ENCODE measurements around the gene ARRB1. TPM values are rescaled to one million over a fixed set of nuclear protein-coding genes. Genes with fewer than 3 reads are reported as not detected.
"Not testable (repeated sequence)": the region's sequence is repeated elsewhere in the genome, so short reads cannot be mapped to it uniquely, and the experiment has no call there.

ARRB1 gene
- total RNA-seq, 1 experiment from 2014 or later: 34.9 TPM

DNA sequence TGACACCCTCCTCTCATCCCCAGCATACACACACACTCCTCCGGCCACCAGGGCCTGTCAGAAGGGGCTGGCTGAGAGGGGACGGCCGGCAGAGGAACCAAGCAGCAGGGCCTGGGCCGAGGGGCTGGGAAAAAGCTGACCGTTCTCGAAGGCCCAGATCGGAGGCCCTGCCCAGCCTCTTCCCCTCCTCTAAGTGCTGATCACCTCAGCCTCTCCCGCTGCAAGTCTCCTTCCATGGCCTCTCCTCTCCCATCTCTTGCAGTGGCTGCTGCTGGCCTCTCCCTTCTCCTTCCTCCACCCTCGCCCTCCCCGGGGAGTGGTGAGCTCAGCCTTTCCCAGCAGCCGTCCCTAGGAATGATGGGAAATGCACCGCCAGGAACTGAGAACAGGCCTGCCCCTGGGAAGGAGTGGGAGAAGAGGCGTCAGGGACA, 39.6 kb downstream of the ARRB1 start:
- no peak for DNase-seq (ENCODE audit: low read depth)

DNA sequence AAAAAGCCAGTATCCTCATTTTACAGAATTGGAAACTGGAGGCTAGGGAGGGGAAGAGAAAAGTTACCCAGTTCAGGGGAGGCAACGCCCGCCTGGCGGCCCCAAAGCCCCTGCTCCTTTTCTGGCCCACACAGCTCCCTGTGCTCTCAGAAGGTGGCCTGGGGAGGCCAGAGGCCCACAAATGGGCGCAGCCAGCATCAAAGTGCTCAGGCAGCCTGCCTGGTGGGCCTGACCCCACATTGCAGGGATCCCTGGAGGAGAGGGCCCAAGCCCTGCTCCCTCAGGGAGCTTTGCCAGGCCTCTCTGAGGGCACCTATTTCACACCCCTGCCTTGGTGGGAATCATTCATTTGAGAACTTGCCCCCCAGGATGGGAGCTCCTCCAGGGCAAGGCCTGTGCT, 42.5 kb downstream of the ARRB1 start:
- in situ Hi-C loops (cut with HindIII; ENCODE audit: low pct_unique_long_range_greater_than_20kb, low sequenced_read_pairs): no loop called here
- DNase-seq (ENCODE audit: low read depth): no peak

More for the DNA sequence above, 39.6 kb downstream of the ARRB1 start:
- in situ Hi-C loops (cut with HindIII; ENCODE audit: low pct_unique_long_range_greater_than_20kb, low sequenced_read_pairs): no loop called here

DNA sequence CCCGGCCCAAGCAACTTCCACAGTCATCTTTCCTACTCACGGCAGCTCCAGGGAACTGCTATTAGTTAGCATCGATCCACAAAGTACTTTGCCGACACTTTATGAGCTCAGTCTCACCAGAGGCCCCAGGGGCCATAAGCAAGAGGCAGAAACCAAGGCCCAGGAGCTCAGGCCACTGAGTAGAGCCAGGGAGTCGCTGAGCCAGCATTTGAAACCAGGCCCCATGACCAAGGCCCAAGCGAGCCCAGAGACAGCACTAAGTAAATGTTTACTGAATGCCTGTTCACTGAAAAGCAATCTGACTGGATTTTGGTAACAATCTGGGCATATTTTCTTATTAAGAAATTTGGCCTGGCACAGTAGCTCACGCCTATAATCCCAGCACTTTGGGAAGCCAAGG, 43.3 kb downstream of the ARRB1 start:
- no peak for DNase-seq (ENCODE audit: low read depth)
- in situ Hi-C loops (cut with HindIII; ENCODE audit: low pct_unique_long_range_greater_than_20kb, low sequenced_read_pairs): no loop called here

DNA sequence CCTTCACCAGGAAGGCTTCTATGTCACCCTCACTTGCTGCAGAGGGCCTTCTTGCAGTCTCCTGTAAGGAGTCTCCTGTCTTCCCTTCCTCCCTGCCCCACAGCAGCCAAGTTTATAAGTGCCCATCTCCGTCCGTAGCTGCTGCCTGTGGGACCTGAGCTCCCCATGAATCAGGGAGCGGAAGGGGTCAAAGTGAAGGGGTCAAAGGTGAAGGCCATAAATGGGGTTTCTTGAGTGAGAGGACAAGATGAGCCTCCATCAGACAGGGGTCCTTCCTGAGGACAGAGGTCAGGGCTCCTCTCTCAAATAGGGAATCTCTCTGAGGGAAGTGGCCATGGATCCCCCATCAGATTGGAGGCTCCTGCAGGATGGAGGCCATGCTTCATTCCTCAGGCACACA, 44.4 kb downstream of the ARRB1 start:
- in situ Hi-C loops (cut with HindIII; ENCODE audit: low pct_unique_long_range_greater_than_20kb, low sequenced_read_pairs): no loop called here
- DNase-seq (ENCODE audit: low read depth): no peak

DNA sequence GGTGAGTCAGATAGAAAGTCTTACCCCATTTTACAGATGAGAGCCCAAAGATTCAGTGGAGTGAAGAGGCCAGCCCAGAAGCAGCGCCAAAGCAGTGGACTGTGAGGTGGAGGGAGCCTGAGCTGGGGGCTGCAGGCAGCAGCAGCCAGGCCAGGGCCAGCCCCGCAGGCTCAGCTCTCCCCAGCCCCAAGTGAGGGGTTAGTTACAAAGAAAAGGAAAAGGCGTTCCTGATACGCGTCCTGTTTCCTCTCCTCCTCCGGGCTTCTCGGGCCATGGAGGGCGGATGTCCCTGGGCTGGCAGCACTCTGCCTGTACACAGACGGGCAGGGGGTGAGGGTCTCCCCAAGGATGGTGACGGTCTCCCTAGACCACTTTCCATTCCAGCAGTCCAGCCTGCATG, 44.9 kb downstream of the ARRB1 start:
- no peak for DNase-seq (ENCODE audit: low read depth)
- in situ Hi-C loops (cut with HindIII; ENCODE audit: low pct_unique_long_range_greater_than_20kb, low sequenced_read_pairs): no loop called here

- no peak for DNase-seq (ENCODE audit: low read depth)
- in situ Hi-C loops (cut with HindIII; ENCODE audit: low pct_unique_long_range_greater_than_20kb, low sequenced_read_pairs): no loop called here
These were observed 45.5 kb downstream of the ARRB1 start for GRCh38 chr11:75305993-75306392.

DNA sequence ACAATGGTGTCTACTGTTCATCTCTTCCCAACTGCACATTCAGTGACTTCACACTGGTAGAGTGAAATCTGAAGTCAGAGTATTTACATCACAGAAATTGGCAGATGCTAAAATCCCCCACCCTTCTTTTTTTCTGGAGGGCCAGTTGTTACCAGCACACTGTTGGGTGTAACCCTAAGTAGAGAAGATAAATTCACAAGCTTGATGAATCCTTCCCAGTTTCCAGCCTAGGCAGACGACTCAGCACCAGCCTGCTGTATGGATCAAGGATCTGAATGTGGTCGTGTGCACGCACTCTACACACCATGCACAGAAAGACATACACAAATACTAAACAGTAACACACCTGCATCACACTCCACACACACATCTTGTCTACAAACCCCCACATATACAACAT, 46.0 kb downstream of the ARRB1 start:
- no peak for DNase-seq (ENCODE audit: low read depth)
- in situ Hi-C loops (cut with HindIII; ENCODE audit: low pct_unique_long_range_greater_than_20kb, low sequenced_read_pairs): no loop called here

DNA sequence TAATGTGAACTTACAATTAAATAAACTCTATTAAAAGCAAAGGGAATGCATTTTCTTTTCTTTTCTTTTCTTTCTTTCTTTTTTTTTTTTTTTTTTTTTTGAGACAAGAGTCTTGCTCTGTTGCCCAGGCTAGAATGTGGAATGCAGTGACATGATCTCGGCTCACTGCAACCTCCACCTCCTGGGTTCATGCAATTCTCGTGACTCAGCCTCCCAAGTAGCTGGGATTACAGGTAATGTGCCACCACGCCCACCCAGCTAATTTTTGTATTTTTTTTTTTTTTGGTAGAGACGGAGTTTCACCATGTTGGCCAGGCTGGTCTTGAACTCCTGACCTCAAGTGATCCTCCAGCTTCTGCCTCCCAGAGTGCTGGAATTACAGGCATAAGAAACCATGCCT, 46.5 kb downstream of the ARRB1 start:
- DNase-seq (ENCODE audit: low read depth); in situ Hi-C loops (cut with HindIII; ENCODE audit: low pct_unique_long_range_greater_than_20kb, low sequenced_read_pairs): not testable (repeated sequence)

- in situ Hi-C loops (cut with HindIII; ENCODE audit: low pct_unique_long_range_greater_than_20kb, low sequenced_read_pairs): no loop called here
- no peak for DNase-seq (ENCODE audit: low read depth)
These were observed 47.8 kb downstream of the ARRB1 start for GRCh38 chr11:75303544-75304224.

GRCh38 chr11:75302371-75302770, 49.1 kb downstream of the ARRB1 start:
- in situ Hi-C loops (cut with HindIII; ENCODE audit: low pct_unique_long_range_greater_than_20kb, low sequenced_read_pairs): no loop called here
- no peak for DNase-seq (ENCODE audit: low read depth)

DNA sequence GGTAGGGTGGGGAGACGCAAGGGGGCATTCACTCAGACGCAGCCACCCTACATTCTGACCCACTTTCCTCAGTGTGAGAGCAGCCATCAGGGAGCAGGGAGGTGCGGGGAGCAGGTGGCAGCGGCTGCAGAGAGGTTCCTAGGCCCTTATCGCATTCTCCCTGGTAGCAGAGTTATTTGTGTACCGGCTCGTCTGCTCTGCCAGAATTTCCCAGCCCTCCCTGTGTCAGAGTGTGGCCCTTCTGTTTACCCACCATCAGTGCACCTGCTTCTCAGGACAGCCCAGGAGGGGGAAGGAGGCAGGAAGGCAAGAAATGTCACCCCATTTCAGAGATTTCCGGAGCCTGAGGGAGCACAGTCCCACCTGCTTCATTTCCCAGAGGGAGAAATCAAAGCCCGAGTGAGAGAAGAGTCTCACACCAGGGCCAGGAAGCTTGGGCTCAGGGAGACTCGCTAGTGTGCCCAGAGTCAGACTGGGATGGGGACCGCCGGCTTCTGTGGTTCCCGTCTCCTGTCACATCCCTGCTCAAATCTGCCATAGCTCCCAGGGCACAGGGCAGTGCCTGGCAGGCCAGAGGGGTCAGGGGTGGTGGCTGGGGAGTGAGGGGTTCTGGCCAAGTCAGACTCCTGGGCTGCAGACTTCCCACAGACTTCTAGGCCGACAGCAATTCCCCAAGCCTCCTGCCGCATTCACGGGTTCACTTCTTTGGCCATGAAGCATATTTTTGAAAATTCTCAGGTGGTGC, 49.7 kb downstream of the ARRB1 start:
- DNase-seq (ENCODE audit: low read depth): no peak
- in situ Hi-C loops (cut with HindIII; ENCODE audit: low pct_unique_long_range_greater_than_20kb, low sequenced_read_pairs): no loop called here

GRCh38 chr11:75301131-75301530, 50.3 kb downstream of the ARRB1 start:
- in situ Hi-C loops (cut with HindIII; ENCODE audit: low pct_unique_long_range_greater_than_20kb, low sequenced_read_pairs): no loop called here

DNA sequence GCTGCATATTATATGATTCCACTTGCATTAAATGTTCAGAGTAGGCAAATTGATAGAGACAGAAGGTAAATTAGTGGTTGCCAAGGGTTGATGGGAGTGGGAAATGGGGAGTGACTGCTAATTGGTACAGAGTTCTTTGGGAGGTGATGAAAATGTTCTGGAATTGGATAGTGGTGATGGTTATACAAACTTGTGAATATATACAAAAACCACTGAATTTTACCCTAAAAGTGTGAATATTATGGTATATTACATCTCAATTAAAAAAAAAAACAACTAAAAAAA, 52.5 kb downstream of the ARRB1 start:
- in situ Hi-C loops (cut with HindIII; ENCODE audit: low pct_unique_long_range_greater_than_20kb, low sequenced_read_pairs): no loop called here

More at GRCh38 chr11:75301131-75301530, 50.3 kb downstream of the ARRB1 start:
- no peak for DNase-seq (ENCODE audit: low read depth)

DNA sequence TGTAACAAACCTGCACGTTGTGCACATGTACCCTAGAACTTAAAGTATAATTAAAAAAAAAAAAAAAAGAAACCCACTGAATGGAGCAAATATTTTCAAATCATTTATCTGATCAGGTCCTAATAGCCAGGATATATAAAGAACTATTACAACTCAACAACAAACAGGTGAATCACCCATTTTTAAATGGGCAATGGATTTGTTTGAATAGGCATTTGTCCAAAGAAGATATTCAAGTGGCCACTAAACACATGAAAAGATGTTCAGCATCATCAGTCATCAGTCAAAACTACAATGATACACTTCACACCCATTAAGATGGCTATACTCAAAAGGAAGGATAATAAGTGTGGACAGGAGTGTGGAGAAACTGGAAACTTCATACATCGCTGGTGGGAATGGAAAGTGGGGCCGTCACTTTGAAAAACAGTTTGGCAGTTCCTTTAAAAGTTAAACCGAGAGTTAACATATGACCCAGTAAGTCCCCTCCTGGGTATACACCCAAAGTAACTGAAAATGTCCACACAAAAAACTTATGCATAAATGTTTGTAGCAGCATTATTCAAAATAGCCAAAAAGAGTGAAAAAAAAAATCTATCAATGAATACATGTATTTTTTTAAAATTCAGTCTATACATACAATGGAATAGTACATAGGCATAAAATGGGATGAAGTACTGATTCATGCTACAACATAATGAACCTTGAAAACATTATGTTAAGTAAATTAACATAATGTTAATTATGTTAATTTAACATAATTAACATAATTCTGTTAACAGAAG, 53.1 kb downstream of the ARRB1 start:
- DNase-seq (ENCODE audit: low read depth): no peak
- in situ Hi-C loops (cut with HindIII; ENCODE audit: low pct_unique_long_range_greater_than_20kb, low sequenced_read_pairs): no loop called here

More for the DNA sequence above, 52.5 kb downstream of the ARRB1 start:
- no peak for DNase-seq (ENCODE audit: low read depth)

DNA sequence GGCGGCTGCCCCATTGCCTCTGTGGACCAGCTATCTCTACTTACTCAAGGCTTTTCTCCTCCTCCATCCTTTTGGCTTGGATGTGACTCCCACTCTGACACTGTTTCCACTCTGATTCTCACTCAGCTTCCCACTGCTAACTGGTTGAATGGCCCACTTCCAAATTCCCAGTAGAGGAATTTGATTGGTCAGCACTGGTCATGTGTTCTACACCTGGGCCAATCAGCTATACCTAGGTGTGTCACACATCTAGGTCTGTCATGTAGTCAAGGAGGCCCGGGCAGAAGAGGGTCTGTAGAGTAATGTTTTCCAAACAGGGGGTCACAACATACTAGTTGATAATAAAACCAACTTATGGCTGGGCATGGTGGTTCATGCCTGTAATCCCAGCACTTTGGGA, 57.6 kb downstream of the ARRB1 start:
- no peak for DNase-seq (ENCODE audit: low read depth)
- in situ Hi-C loops (cut with HindIII; ENCODE audit: low pct_unique_long_range_greater_than_20kb, low sequenced_read_pairs): no loop called here

DNA sequence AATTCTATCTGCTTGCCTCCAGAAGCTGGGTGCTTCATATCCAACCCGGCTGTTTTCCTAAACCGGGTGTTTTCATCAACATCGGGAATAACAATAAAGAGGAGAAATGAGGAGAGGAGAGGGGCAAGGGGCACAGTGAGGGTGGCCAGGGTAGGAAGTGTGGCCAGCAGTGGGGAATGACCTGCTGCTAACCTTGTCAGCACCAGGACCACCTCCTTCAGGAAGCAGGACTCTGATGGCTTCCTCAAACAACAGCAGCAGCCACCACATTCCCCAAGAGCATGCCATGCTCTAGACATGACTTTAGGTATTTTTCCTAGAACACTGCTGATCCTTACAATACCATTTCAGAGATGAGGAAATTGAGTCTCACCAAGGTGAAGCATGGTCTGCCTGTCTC, 58.5 kb downstream of the ARRB1 start:
- no peak for DNase-seq (ENCODE audit: low read depth)
- in situ Hi-C loops (cut with HindIII; ENCODE audit: low pct_unique_long_range_greater_than_20kb, low sequenced_read_pairs): no loop called here

- in situ Hi-C loops (cut with HindIII; ENCODE audit: low pct_unique_long_range_greater_than_20kb, low sequenced_read_pairs): no loop called here
- no peak for DNase-seq (ENCODE audit: low read depth)
These were observed 59.7 kb downstream of the ARRB1 start for GRCh38 chr11:75291741-75292140.

DNA sequence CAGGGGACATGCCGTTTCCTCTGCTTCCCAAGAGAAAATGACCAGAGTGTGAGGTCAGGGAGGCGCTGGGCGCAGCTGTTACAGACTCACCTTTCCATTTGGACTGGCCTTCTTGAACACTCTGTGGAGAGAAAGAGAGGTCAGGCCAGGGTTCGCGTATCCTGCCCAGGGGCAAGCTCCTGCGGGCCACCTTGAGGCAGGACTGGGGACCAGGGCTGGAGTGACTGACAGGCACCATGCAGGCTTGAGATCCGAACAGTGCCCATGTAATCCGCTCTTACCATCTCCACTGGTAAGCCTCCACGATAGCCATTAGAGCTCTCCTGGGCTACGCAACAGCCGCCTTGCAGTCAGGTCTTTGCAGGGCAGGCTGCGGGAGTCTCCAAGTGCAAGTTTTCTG, 61.5 kb downstream of the ARRB1 start:
- DNase-seq (ENCODE audit: low read depth): no peak
- in situ Hi-C loops (cut with HindIII; ENCODE audit: low pct_unique_long_range_greater_than_20kb, low sequenced_read_pairs): no loop called here

GRCh38 chr11:75289511-75289760, 62.0 kb downstream of the ARRB1 start:
- in situ Hi-C loops (cut with HindIII; ENCODE audit: low pct_unique_long_range_greater_than_20kb, low sequenced_read_pairs): no loop called here
- no peak for DNase-seq (ENCODE audit: low read depth)

DNA sequence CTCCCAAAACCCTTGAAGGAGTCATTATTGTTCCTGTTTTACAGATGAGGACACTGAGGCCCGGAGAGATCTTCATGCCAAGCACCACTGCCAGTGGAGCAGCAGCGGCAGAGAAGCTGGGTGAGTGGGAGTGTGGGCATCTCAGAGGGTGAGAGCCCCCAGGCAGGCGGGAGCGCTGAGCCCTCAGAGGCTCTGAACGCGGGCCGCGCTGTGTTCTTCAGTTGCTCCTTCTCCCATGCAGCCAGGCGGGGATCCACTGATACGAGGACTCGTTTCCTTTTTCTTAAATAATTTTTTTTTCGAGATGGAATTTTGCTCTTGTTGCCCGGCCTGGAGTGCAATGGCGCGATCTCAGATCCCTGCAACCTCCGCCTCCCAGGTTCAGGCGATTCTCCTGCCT, 63.9 kb downstream of the ARRB1 start:
- in situ Hi-C loops (cut with HindIII; ENCODE audit: low pct_unique_long_range_greater_than_20kb, low sequenced_read_pairs): no loop called here
- DNase-seq (ENCODE audit: low read depth): no peak

Measured in Caki2 (cell line).